ENCODE data around the gene AKR1D1.

DNA sequence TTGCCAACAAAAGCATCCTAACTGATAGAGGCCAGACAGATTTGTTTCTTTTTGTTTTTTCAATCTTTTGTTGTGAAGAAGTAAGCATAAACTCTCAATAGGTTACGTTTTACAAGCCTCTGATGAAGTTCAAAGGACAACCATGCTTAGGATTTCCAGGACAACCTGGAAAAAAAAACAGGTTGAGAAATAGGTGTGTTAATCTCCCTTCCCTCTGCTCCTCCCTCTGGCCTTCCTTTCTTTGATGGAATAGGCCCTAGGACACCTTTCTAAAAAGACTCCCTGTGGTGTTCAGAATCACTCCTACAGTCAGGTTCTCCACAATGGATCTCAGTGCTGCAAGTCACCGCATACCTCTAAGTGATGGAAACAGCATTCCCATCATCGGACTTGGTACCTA, at the start of gene AKR1D1:
- TF ChIP-seq TAF1 (IDR thresholded peaks at IDR 0.05; ENCODE audit: low read depth) (no peak), YY1 (IDR thresholded peaks at IDR 0.05; ENCODE audit: low read depth) (no peak), FOXM1 (IDR thresholded peaks at IDR 0.05; ENCODE audit: borderline replicate concordance, low read depth) (no peak), EP300 (IDR thresholded peaks at IDR 0.05; ENCODE audit: borderline replicate concordance) (no peak)
- TF ChIP-seq, protein P1, sequence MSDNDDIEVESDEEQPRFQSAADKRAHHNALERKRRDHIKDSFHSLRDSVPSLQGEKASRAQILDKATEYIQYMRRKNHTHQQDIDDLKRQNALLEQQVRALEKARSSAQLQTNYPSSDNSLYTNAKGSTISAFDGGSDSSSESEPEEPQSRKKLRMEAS (IDR thresholded peaks at IDR 0.05), result no peak
- TF ChIP-seq, protein P2, sequence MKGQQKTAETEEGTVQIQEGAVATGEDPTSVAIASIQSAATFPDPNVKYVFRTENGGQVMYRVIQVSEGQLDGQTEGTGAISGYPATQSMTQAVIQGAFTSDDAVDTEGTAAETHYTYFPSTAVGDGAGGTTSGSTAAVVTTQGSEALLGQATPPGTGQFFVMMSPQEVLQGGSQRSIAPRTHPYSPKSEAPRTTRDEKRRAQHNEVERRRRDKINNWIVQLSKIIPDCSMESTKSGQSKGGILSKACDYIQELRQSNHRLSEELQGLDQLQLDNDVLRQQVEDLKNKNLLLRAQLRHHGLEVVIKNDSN (IDR thresholded peaks at IDR 0.05), result no peak
